Activated CD8-positive, alpha-beta memory T cell treated with anti-CD3 and anti-CD28 coated beads, Interleukin-2, amount 50 U/mL, for 1 hour (primary cell): ENCODE results near the gene MYBBP1A.
"Not testable (repeated sequence)": the region's sequence is repeated elsewhere in the genome, so short reads cannot be mapped to it uniquely, and the experiment has no call there.

Experiments
- DNase-seq: peaks from one replicate; pipeline ENCODE4 v3.0.0-alpha.2; 2020; ENCODE audit errors: extremely low read depth

Gene MYBBP1A

GRCh38 chr17:4554997-4555799 lies at the start of gene MYBBP1A:
TSS of gene MYBBP1A (minus strand) at chr17:4555384. CDS start at chr17:4555324, 60 bp downstream.
- peak; percentile 93 for DNase-seq

DNA sequence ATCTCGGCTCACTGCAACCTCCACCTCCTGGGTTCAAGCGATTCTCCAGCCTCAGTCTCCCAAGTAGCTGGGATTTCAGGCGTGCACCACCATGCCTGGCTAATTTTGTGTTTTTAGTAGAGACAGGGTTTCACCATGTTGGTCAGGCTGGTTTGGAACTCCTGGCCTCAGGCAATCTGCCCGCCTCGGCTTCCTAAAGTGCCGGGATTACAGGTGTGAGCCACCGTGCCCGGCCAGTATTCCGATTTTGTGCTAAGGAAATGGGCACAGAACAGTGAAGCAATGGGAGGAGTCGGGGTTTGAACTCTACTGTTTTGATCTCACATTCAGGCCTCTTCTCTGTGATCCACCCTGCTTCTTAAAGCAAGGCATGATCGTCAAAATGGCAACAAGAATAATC lies 49.6 kb upstream of the MYBBP1A start:
- DNase-seq: not testable (repeated sequence)

DNA sequence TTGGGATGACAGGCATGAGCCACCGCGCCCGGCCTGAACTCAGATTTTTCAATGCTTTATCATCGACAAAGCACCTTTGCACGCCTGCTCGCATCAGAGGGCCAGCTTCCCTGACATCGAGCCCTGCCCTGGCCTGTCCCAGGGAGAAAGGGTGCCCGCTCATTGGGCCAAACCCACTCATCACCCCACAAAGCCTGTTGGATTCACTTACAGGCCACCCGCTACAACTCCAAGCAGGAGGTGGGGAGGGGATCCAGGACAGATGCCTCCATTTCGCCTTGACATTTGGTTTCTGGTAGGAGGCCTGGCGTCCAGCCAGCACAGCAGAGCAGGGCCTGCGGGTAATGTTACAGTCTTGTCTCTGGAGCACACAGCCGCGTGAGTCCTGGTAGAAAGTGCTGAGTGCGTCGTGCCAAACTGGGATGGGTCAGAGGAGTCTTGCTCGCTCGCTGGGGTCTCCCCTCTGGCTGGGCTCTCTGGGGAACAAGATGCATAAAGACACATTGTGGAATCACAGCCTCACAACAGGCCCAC lies 49.0 kb upstream of the MYBBP1A start:
- DNase-seq: no peak

DNA sequence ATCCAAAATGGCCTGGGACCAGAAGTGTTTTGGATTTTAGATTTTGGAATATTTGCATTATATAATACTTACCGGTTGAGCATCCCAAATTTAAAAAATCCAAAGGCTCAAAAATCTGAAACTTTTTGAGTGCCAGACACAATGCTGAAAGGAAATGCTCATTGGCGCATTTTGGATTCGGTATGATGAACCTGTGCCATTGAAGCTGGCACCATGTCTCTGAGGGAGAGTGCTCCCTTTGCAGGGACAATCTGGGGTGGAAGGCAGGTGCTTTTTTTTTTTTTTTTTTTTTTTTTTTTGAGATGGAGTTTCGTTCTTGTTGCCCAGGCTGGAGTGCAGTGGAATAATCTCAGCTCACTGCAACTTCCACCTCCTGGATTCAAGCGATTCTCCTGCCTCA lies 46.9 kb upstream of the MYBBP1A start:
- no peak for DNase-seq

DNA sequence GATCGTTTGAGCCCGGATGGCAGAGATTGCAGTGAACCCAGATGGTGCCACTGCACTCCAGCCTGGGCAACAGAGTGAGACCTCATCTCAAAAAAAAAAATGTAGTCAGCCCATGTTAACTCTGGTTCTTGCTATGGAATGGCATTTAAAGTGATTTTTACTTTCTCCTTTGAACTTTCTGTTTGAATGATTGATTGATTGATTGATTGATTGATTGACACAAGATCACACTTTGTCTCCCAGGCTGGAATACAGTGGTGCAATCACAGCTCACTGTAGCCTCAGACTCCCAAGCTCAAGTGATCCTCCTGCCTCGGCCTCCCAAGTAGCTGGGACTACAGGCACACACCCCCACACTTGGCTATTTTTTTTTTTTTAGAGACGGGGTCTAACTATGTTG lies 46.1 kb upstream of the MYBBP1A start:
- no peak for DNase-seq

- no peak for DNase-seq
Observed at GRCh38 chr17:4600563-4600962, 45.4 kb upstream of the MYBBP1A start.

DNA sequence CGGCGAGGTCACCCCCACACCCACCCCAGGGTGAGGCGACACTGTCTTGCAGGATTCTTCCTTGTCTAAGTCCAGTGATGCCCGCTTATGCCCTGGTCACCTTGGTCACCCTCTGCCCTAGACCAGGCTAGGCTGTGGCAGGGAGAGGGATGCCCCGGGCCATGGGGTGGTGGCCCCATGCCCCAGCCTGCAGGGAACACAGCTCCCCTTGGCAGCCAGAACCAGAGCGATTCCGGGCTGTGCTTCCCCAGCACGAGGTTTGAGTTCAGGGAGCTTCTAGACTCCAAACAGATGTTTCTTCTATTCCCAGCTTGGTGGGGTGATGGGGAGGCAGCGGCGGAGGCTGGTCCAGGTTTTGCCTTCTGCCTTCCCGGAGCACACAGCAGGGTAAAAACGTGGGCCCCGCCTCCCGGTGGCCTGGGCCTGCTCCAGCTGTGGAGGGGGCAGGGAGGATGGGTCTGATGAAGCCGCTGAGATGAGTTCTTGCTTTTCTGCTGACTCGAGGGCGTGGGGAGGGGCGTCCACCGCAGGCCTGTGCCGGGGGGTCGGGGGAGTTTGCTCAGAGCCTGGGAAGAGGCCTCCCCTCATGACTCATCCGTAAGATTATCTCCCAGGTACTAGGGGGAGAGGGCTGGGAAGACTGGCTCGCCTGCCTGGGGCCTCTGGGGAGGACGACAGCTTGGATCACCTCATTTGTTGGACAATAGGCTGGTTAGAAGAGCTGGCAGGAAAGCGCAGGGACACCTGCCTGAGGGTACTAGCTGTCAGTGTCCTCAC lies 44.5 kb upstream of the MYBBP1A start:
- DNase-seq: no peak

DNA sequence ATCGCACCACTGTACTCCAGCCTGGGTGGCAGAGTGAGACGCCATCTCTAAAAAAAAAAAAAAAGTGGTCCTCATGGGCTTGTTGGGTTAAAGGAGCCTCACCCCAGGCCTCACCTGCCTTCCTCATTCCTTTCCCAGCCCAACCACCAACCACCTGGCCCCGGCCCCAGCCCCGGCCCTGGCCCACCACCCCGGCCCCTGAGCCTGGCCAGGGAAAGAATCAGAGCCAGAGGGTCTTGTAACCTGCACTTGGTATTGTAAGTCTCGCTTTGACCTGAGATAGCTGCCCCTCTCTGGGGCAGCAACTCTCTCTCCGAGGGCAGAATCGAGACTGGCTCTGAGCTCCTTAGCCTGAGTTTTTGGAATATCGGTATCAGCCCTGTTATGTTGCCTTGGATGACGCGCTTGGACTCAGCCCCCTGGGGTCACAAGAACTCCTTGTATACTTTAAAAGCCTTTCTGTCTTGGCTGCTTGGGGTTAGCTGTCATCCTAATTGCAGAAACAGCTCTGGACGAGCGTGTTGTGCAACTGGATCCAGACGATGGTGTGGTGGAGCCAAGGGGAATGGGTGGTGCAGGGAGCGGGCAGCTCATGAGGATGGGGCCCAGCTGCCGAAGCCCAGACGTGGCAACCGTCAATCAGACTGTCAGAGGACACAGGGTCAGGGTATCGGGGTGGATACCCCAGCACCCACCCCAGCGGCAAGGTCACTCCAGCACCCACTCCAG lies 43.8 kb upstream of the MYBBP1A start:
- no peak for DNase-seq

DNA sequence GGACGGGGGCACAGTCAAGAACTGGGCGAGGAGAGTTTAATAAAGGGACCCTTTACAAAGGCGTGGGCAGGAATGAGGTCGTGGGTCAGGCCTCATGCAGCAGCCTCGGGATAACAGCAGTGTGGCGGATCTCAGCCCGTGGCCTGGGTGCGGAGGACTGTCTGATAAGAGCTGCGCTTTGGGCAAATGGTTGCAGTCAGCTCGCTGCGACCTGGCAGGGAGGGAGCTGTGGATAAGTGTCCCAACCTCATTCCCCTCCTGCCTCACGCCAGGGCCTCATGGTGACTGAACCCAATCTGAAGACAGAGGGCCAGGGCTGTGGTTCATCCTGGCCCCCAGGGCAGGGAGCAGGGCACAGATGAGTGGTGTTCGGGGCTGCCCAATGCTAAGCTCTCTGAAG lies 42.8 kb upstream of the MYBBP1A start:
- no peak for DNase-seq

- DNase-seq: no peak
Observed at GRCh38 chr17:4596636-4597380, 41.6 kb upstream of the MYBBP1A start.

GRCh38 chr17:4595685-4596342 lies 40.6 kb upstream of the MYBBP1A start:
- not testable (repeated sequence) for DNase-seq

DNA sequence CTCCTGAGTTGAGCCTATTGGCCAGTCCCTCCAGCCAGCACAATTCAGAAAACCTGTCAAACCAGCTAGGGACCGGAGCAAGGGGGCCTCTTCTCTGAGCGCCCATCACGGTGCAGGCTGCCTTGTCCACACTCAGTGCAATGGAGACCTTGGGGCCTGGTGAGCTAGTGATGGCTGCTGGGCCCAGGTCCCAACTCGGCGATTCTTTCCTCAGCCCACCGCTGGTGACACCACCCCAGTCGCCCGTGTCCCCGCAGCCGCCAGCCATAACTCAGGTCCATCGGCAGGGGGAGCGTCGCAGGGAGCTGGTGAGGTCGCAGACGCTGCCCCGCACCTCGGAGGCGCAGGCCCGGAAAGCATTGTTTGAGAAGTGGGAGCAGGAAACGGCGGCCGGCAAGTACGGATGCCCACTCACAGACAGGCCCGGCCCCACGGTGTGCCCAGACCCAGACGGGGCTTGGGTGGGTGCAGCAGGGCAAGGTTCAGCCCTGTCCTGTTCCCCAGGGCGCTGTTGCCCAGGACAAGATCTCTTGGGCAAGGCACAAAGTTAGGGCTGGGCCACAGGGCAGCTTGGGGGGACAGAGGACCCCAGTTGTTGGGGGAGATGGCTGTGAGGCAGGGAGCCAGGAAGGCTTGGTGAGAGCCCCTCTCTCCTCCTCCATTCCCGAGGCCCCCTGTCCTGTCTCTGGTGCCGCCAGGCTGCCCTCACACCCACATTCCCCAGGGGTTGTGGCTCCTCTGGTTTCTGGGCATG lies 39.9 kb upstream of the MYBBP1A start:
- DNase-seq: no peak

- DNase-seq: no peak
Observed at GRCh38 chr17:4594406-4594805, 39.2 kb upstream of the MYBBP1A start.

- no peak for DNase-seq
Observed at GRCh38 chr17:4593021-4593421, 37.8 kb upstream of the MYBBP1A start.

- DNase-seq: no peak
Observed at GRCh38 chr17:4592240-4593005, 37.2 kb upstream of the MYBBP1A start.

- DNase-seq: no peak
Observed at GRCh38 chr17:4591529-4591928, 36.3 kb upstream of the MYBBP1A start.

DNA sequence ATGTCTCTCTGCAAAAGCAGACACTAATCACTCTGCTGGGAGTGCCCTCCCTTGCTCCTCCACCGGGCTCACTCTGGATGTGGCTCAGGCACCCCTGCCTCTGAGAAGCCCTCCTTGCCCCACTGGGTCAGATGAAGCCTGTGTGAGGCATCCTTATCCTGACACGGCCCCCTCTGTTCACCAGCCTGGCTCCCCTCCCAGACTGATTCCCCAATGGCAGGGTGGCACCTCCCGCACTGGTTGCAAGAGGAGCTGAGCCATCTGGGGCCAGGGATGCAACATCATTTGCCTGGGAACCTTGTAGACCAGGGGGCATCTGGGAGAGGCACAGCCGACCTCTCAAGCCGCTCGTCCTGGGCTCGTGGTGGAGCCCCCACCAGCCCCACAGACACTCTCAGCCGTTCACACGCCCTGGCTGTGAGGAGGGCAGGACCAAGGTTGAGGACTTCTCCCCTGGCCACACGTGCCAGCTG lies 35.8 kb upstream of the MYBBP1A start:
- DNase-seq: no peak

DNA sequence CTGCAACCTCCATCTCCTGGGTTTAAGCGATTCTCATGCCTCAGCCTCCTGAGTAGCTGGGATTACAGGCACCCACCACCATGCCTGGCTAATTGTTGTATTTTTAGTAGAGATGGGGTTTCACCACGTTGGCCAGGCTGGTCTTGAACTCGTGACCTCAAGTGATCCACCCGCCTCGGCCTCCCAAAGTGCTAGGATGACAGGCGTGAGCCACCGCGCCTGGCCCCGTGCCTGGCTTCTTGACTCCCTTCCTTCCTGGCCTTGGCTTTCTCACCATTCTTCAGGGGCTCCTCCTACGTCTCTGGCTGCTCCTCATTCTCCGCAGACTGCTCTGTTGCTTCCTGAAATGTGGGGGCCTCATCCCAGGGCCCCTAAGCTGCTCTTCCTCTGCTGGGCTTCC lies 34.9 kb upstream of the MYBBP1A start:
- DNase-seq: not testable (repeated sequence)

DNA sequence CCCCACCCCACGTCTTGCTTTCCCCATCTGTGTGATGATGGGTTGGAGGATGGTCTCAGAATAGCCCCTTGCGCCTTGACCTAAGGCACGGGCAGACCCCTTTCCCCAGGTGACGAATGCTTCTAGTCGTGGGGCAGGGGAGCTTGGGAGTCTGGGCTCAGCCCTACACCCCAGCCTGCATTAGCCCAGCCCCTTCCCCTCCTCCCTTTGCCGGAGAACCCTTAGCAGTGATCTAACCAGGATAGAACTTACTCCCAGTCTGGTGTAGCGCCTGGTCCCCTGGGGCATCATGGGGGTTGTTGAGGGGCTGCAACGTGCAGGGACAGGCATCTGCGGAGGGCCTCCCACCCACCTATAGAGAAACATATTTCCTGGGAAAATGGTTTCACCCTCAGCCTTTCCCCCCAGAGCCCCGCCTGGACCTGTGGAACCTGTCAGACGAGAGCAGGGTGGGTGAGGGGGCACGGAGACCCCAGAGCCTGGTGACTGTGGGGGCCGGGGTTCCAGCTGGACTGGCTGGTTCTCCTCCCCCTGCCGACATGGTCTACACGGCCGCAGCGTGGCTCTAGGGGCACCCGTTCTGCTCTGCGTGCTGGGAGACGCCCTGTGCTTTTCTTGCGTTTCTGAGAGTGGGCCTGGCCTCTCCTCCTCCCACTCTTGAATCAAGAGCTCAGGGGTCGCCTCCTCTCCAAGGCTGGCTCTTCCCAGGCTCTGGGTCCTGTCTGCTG lies 33.9 kb upstream of the MYBBP1A start:
- no peak for DNase-seq
